ENCODE data around the gene EMILIN2.

- TF ChIP-seq SMAD1 (IDR thresholded peaks at IDR 0.05; ENCODE audit: low read depth, low read length, partially characterized antibody) (no peak), ZBTB33 (CRISPR knock-in tag; IDR thresholded peaks at IDR 0.05) (no peak), CTCF (IDR thresholded peaks at IDR 0.05 in 2 of 3, conservative IDR thresholded peaks at IDR 0.05 in 1 of 3; ENCODE audit: insufficient read depth in 2 of 3, low read depth in 1 of 3, low read length in 3 of 3) (no peak), POLR2G (IDR thresholded peaks at IDR 0.05; ENCODE audit: low read depth, low read length) (no peak), ARID2 (IDR thresholded peaks at IDR 0.05) (no peak), ZNF444 (CRISPR knock-in tag; IDR thresholded peaks at IDR 0.05) (no peak), TAF1 (IDR thresholded peaks at IDR 0.05; ENCODE audit: control insufficient read depth, extremely low read depth, insufficient read depth, low read length, severe bottlenecking) (no peak), ETS1 (conservative IDR thresholded peaks at IDR 0.05; ENCODE audit: control insufficient read depth, low read depth, low read length) (no peak), CREBBP (IDR thresholded peaks at IDR 0.05; ENCODE audit: low read depth, low read length) (no peak), SRF (CRISPR knock-in tag; IDR thresholded peaks at IDR 0.05) (no peak)
These were observed 6.5 kb downstream of the EMILIN2 start for GRCh38 chr18:2853173-2853925.
